ENCODE results near the gene TRIO. TPM values are rescaled to one million over a fixed set of nuclear protein-coding genes. Genes with fewer than 3 reads are reported as not detected.

Gene TRIO
- total RNA-seq, 5 donors from 2014 or later (not counting 1 experiment from before 2014, with no cell fraction given) = 6.2 to 31.1 (median 11.8) TPM

DNA sequence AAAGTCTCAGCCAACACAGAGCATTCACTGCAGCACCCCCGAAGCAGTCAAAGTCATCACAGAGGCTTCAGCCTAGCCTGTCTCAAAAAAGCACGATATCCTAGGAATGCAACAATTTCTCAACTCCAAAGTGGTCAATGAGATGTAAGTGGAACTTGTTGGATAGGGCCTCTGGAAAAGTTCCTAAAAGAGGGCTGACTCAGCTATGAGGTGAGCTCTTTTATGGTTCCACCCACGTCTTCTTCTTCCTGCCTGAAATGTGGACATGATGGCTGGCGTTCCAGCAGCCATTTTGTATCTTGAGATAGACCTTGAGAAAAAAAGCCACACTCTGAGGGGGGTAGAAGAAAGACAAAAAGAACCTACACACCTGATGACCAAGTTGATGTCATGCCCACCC is 32.5 kb upstream of the TRIO start:
- Histone ChIP-seq H3K9me3 (no peaks in the 10 kb centered on the region), H3K27me3 (replicated peaks in 1 of 2; ENCODE audit: control insufficient read depth in 2 of 2, extremely low read depth in 1 of 2, insufficient read depth in 2 of 2, low read length in 1 of 2) (no peaks in the 10 kb centered on the region), H3K36me3 (ENCODE audit: control insufficient read depth in 2 of 2, extremely low read depth in 1 of 2, insufficient read depth in 1 of 2, low read length in 1 of 2) (no peaks in the 10 kb centered on the region), H3K4me3 (ENCODE audit: control insufficient read depth in 1 of 2, extremely low read depth in 1 of 2, low read length in 1 of 2) (no peak overlapping the region), H3K4me1 (ENCODE audit: control insufficient read depth in 1 of 2, extremely low read depth in 1 of 2, insufficient read depth in 2 of 2, low read length in 2 of 2) (no peaks in the 10 kb centered on the region), H3K27ac (ENCODE audit: low read length) (no peak overlapping the region)
- Mint-ChIP-seq H3K36me3 (no peaks in the 10 kb centered on the region), H3K9me3 (peaks cover 0 to 3% (median 0%) of the 10 kb centered on the region in 3 donors), H3K4me3 (no peak overlapping the region), H3K4me1 (peaks cover 4 to 12% (median 8%) of the 10 kb centered on the region in 3 donors), H3K27ac (no peak overlapping the region), H3K27me3 (peaks cover 9 to 24% of the 10 kb centered on the region in 2 donors)
- ATAC-seq (replicated peaks in 1 of 4) (no peak), DNase-seq (no peak)
- no CpG with 5 or more reads among the region's 4 CpGs for WGBS (ENCODE audit: insufficient coverage)
- ChIA-PET POLR2A (no interaction called here), CTCF (interaction anchor here in 1 of 2 donors (0.6 kb wide), 1 partner anchor 23 kb away, joined by 3 read pairs; no protein-coding TSS in a partner anchor)

DNA sequence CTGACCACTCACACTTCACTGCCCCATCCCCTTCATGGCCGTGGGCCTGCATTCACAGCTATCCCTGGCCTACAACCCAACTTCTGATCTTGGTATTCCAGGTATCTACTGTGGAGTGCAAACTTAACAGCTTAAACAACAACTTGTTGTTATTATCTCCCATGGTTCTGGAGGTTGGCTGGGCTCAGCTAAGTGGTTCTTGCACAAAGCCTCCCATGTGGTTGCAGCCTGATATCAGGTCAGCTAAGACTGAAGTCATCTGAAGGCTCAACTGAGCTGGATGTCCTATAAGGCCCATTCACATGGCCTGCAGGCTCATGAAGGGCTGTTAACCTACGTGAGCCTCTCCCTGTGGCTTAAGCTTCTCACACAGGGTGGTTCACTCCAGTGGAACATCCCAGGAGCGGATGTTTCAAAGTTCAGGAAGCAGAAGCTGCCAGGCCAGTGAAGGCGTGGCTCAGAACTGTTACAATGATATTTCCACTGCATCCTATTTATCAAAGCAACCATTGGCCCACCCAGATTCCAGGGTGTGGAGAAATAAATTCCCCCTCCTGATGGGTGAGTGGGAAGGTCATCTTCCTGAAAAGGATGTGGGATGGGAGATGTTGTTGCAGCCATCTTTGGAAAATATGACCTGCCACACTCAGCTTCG is 30.0 kb upstream of the TRIO start:
- ATAC-seq (replicated peaks in 1 of 4) = no peak
- Histone ChIP-seq H3K4me3 (ENCODE audit: control insufficient read depth in 1 of 2, extremely low read depth in 1 of 2, low read length in 1 of 2) (no peak overlapping the region), H3K27ac (ENCODE audit: low read length) (no peak overlapping the region), H3K36me3 (ENCODE audit: control insufficient read depth in 2 of 2, extremely low read depth in 1 of 2, insufficient read depth in 1 of 2, low read length in 1 of 2) (no peaks in the 10 kb centered on the region), H3K4me1 (ENCODE audit: control insufficient read depth in 1 of 2, extremely low read depth in 1 of 2, insufficient read depth in 2 of 2, low read length in 2 of 2) (no peaks in the 10 kb centered on the region), H3K9me3 (no peaks in the 10 kb centered on the region), H3K27me3 (replicated peaks in 1 of 2; ENCODE audit: control insufficient read depth in 2 of 2, extremely low read depth in 1 of 2, insufficient read depth in 2 of 2, low read length in 1 of 2) (no peaks in the 10 kb centered on the region)
- 46% methylated on average over 3 of the region's 5 CpGs for WGBS (ENCODE audit: insufficient coverage)
- ChIA-PET POLR2A (no interaction called here), CTCF (no interaction called here)
- no peak overlapping the region for H3K27ac Mint-ChIP-seq
- H3K4me1 Mint-ChIP-seq = peaks cover 4 to 11% (median 8%) of the 10 kb centered on the region in 3 donors
- no peaks in the 10 kb centered on the region for H3K36me3 Mint-ChIP-seq
- DNase-seq = no peak
- H3K27me3 Mint-ChIP-seq = peaks cover 8% of the 10 kb centered on the region in 2 donors
- H3K9me3 Mint-ChIP-seq = peaks cover 0 to 3% (median 0%) of the 10 kb centered on the region in 3 donors
- no peak overlapping the region for H3K4me3 Mint-ChIP-seq

DNA sequence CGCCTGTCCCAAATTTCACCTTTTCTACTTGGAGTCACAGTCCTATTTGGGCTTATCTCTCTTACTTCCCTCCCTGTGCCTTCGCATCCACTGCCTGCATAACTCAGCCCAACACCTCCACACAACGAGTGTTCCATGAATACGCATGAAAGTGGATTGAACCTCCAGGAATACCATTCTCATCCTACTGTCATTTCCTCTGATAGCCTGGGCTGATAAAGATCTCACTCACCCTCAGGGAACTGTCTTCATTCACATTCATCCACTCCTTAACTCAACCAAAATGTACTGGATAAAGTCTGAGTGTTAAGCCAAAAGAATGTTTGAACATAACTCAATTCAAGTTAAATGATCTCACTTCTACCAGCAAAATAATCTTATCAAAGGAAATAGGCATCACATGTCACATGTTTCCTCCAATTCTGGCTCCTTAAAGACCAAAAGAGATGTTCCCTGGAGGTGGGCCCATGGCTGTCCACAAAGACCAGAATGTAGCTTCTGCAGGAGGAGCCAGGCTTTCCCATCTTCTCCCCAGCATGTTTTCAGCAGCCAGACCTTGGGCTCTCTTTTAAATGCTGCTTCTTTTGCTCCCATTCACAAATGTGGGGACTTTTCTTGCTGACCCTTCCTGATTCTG is 28.4 kb upstream of the TRIO start:
- Histone ChIP-seq H3K27me3 (replicated peaks in 1 of 2; ENCODE audit: control insufficient read depth in 2 of 2, extremely low read depth in 1 of 2, insufficient read depth in 2 of 2, low read length in 1 of 2) (peaks cover 0 to under 1% of the 10 kb centered on the region in 2 experiments), H3K27ac (ENCODE audit: low read length) (no peak overlapping the region), H3K9me3 (no peaks in the 10 kb centered on the region), H3K36me3 (ENCODE audit: control insufficient read depth in 2 of 2, extremely low read depth in 1 of 2, insufficient read depth in 1 of 2, low read length in 1 of 2) (no peaks in the 10 kb centered on the region), H3K4me1 (ENCODE audit: control insufficient read depth in 1 of 2, extremely low read depth in 1 of 2, insufficient read depth in 2 of 2, low read length in 2 of 2) (no peaks in the 10 kb centered on the region), H3K4me3 (ENCODE audit: control insufficient read depth in 1 of 2, extremely low read depth in 1 of 2, low read length in 1 of 2) (no peak overlapping the region)
- 94% methylated on average over 4 of the region's 4 CpGs for WGBS (ENCODE audit: insufficient coverage)
- H3K9me3 Mint-ChIP-seq = no peaks in the 10 kb centered on the region
- no peaks in the 10 kb centered on the region for H3K4me1 Mint-ChIP-seq
- CTCF ChIA-PET = no interaction called here
- no peak overlapping the region for H3K4me3 Mint-ChIP-seq
- no peak overlapping the region for H3K27ac Mint-ChIP-seq
- H3K27me3 Mint-ChIP-seq = peaks cover 4 to 9% of the 10 kb centered on the region in 2 donors
- DNase-seq = no peak
- H3K36me3 Mint-ChIP-seq = no peaks in the 10 kb centered on the region
- no peak for ATAC-seq (replicated peaks in 1 of 4)
- POLR2A ChIA-PET = no interaction called here

DNA sequence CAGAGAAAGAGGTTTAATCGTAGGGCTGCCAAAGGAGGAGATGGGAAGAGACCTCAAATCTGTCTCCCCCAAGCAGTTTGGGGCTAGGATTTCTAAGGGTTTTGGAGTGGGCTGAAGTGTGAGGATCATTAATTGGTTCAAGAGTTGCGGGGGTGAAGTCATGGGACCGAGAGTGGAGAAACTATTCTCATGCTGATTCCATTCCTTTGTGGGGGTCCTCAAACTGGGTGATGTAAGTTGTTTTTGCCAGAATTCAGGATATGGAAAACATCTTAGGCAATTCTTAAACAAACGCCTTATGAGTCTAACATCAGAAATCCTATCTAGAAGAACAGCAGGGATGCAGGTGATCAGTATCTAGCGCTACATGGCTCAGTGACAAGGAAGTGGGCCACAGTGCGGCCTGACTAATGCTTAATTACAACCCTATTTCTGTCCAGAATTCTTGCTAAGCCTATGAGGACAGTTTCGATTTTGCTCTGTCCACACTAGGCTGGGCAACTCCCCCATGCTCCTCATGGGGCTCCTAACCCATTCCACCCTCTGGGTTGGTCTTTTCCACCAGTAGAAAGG is 27.7 kb upstream of the TRIO start:
- no peak overlapping the region for H3K27ac Mint-ChIP-seq
- no peaks in the 10 kb centered on the region for H3K36me3 ChIP-seq (ENCODE audit: control insufficient read depth in 2 of 2, extremely low read depth in 1 of 2, insufficient read depth in 1 of 2, low read length in 1 of 2)
- no peaks in the 10 kb centered on the region for H3K9me3 Mint-ChIP-seq
- ChIA-PET POLR2A (no interaction called here), CTCF (no interaction called here)
- H3K4me1 Mint-ChIP-seq = no peaks in the 10 kb centered on the region
- no peak overlapping the region for H3K4me3 Mint-ChIP-seq
- no peak overlapping the region for H3K27ac ChIP-seq (ENCODE audit: low read length)
- DNase-seq (no peak), ATAC-seq (replicated peaks in 1 of 4) (no peak)
- H3K27me3 ChIP-seq (replicated peaks in 1 of 2; ENCODE audit: control insufficient read depth in 2 of 2, extremely low read depth in 1 of 2, insufficient read depth in 2 of 2, low read length in 1 of 2) = peaks cover 0 to 4% of the 10 kb centered on the region in 2 experiments
- no peaks in the 10 kb centered on the region for H3K9me3 ChIP-seq
- no peaks in the 10 kb centered on the region for H3K4me1 ChIP-seq (ENCODE audit: control insufficient read depth in 1 of 2, extremely low read depth in 1 of 2, insufficient read depth in 2 of 2, low read length in 2 of 2)
- H3K36me3 Mint-ChIP-seq = no peaks in the 10 kb centered on the region
- H3K27me3 Mint-ChIP-seq = peaks cover 4 to 7% of the 10 kb centered on the region in 2 donors
- H3K4me3 ChIP-seq (ENCODE audit: control insufficient read depth in 1 of 2, extremely low read depth in 1 of 2, low read length in 1 of 2) = no peak overlapping the region
- WGBS (ENCODE audit: insufficient coverage) = 100% methylated on average over 1 of the region's 7 CpGs

DNA sequence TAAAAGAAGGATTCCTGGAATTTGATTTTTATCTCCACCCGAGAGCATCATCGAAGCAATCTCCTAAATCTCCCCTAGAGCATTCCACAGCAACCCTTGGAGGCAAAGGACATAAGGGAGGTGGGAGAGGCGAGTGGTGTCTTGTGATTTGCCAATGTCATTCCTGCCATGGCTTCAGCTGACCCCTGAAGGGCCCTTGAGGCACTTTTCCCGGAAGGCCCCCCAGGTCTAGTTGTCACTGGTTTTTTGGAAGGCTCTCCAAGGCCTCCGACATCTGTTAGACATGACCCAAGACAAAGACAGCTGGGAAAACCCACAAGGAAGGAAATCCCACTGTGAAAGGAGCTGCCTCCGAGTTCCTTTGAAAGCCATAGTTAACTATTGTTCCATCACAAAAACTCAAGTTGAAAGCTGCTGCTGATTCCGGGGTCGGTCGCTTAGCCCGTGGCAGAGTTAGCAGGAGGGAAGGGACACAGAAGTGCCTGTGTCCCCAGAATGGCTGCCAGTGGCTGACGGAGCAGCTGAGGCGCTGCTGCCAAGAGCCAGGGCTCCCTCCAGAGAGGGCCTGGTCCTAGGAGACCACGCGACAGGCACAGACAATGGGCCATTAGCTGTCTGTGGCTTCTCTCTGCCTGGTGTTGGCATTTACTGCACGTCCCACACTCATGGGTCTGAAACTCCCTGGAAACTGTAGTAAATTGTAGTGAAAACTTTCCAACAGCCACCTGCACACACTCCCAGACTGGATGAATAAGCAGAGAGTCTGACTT is 24.4 kb upstream of the TRIO start:
- no peak overlapping the region for H3K4me3 Mint-ChIP-seq
- H3K4me1 Mint-ChIP-seq = no peaks in the 10 kb centered on the region
- WGBS (ENCODE audit: insufficient coverage) = 81% methylated on average over 8 of the region's 15 CpGs
- no peaks in the 10 kb centered on the region for H3K36me3 Mint-ChIP-seq
- no peak overlapping the region for H3K27ac ChIP-seq (ENCODE audit: low read length)
- DNase-seq = no peak
- no peak overlapping the region for H3K27ac Mint-ChIP-seq
- no peaks in the 10 kb centered on the region for H3K9me3 ChIP-seq
- H3K9me3 Mint-ChIP-seq = no peaks in the 10 kb centered on the region
- H3K4me3 ChIP-seq (ENCODE audit: control insufficient read depth in 1 of 2, extremely low read depth in 1 of 2, low read length in 1 of 2) = no peak overlapping the region
- H3K4me1 ChIP-seq (ENCODE audit: control insufficient read depth in 1 of 2, extremely low read depth in 1 of 2, insufficient read depth in 2 of 2, low read length in 2 of 2) = no peaks in the 10 kb centered on the region
- ChIA-PET POLR2A (no interaction called here), CTCF (no interaction called here)
- no peaks in the 10 kb centered on the region for H3K36me3 ChIP-seq (ENCODE audit: control insufficient read depth in 2 of 2, extremely low read depth in 1 of 2, insufficient read depth in 1 of 2, low read length in 1 of 2)
- ATAC-seq (replicated peaks in 1 of 4) = no peak
- H3K27me3 Mint-ChIP-seq = peaks cover 4 to 7% of the 10 kb centered on the region in 2 donors
- peaks cover 0 to 4% of the 10 kb centered on the region in 2 experiments for H3K27me3 ChIP-seq (replicated peaks in 1 of 2; ENCODE audit: control insufficient read depth in 2 of 2, extremely low read depth in 1 of 2, insufficient read depth in 2 of 2, low read length in 1 of 2)

DNA sequence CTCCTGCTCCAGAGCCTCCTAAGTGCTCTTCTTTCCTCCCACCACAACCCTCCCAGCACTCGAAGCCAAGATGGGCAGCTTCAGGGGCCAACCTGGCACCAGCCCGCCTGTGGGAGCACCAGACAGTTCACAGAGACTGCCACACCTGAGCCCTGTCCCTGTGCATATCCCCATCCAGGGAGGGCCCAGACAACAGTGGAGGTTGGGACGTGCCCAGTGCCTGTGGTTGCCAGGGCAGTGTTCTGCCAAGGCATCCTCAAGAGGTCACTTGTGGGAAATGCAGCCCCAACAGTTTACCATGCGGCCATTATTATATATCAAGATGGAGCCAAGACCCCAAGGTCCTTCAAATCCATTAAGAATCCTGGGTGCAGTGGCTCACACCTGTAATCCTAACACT is 23.0 kb upstream of the TRIO start:
- 64% methylated on average over 4 of the region's 4 CpGs for WGBS (ENCODE audit: insufficient coverage)
- Mint-ChIP-seq H3K27me3 (peaks cover 0 to 7% of the 10 kb centered on the region in 2 donors), H3K4me3 (no peak overlapping the region), H3K9me3 (peaks cover 0 to 4% (median 0%) of the 10 kb centered on the region in 3 donors), H3K36me3 (no peaks in the 10 kb centered on the region), H3K4me1 (no peaks in the 10 kb centered on the region), H3K27ac (no peak overlapping the region)
- no peak for ATAC-seq (replicated peaks in 1 of 4)
- Histone ChIP-seq H3K4me3 (ENCODE audit: control insufficient read depth in 1 of 2, extremely low read depth in 1 of 2, low read length in 1 of 2) (no peak overlapping the region), H3K27ac (ENCODE audit: low read length) (no peak overlapping the region), H3K9me3 (no peaks in the 10 kb centered on the region), H3K36me3 (ENCODE audit: control insufficient read depth in 2 of 2, extremely low read depth in 1 of 2, insufficient read depth in 1 of 2, low read length in 1 of 2) (no peaks in the 10 kb centered on the region), H3K27me3 (replicated peaks in 1 of 2; ENCODE audit: control insufficient read depth in 2 of 2, extremely low read depth in 1 of 2, insufficient read depth in 2 of 2, low read length in 1 of 2) (peaks cover 0 to 4% of the 10 kb centered on the region in 2 experiments), H3K4me1 (ENCODE audit: control insufficient read depth in 1 of 2, extremely low read depth in 1 of 2, insufficient read depth in 2 of 2, low read length in 2 of 2) (no peaks in the 10 kb centered on the region)
- DNase-seq = no peak
- ChIA-PET CTCF (interaction anchor here in 1 of 2 donors (0.7 kb wide), 1 partner anchor 32 kb away, joined by 3 read pairs; no protein-coding TSS in a partner anchor), POLR2A (no interaction called here)

Data from T-cell (primary cell).